NCI-H146 treated with DMSO at 0.1 percent for 48 hours (cell line): ENCODE data around the gene HAPLN3.

Experiments used
- DNase-seq: peaks from one replicate; lab custom pipeline; 2025; ENCODE audit not compliant: unreplicated experiment; lab: John Stamatoyannopoulos, UW

The HAPLN3 gene

GRCh38 chr15:88912500-88912921 is 17.2 kb upstream of the HAPLN3 start:
- DNase-seq = no peak

GRCh38 chr15:88911766-88912118 is 16.4 kb upstream of the HAPLN3 start:
- DNase-seq = no peak

GRCh38 chr15:88909956-88910831 is 14.8 kb upstream of the HAPLN3 start:
- DNase-seq = no peak

GRCh38 chr15:88908697-88909621 is 13.6 kb upstream of the HAPLN3 start:
- DNase-seq = no peak

GRCh38 chr15:88908123-88908522 is 12.8 kb upstream of the HAPLN3 start:
- DNase-seq = no peak

- DNase-seq = no peak
Measured at GRCh38 chr15:88907111-88907510, 11.8 kb upstream of the HAPLN3 start.

GRCh38 chr15:88906551-88906950 is 11.2 kb upstream of the HAPLN3 start:
- no peak for DNase-seq

GRCh38 chr15:88906130-88906529 is 10.8 kb upstream of the HAPLN3 start:
- DNase-seq = no peak

GRCh38 chr15:88905576-88905975 is 10.2 kb upstream of the HAPLN3 start:
- DNase-seq = no peak

GRCh38 chr15:88904624-88905327 is 9.4 kb upstream of the HAPLN3 start:
- DNase-seq = no peak

- no peak for DNase-seq
Measured at GRCh38 chr15:88904257-88904623, 8.9 kb upstream of the HAPLN3 start.

GRCh38 chr15:88902846-88903245 is 7.5 kb upstream of the HAPLN3 start:
- DNase-seq = no peak

GRCh38 chr15:88902221-88902835 is 7.0 kb upstream of the HAPLN3 start:
- no peak for DNase-seq

GRCh38 chr15:88901508-88902220 is 6.3 kb upstream of the HAPLN3 start:
- no peak for DNase-seq

- DNase-seq = no peak
Measured at GRCh38 chr15:88900982-88901418, 5.7 kb upstream of the HAPLN3 start.

- no peak for DNase-seq
Measured at GRCh38 chr15:88900309-88900981, 5.1 kb upstream of the HAPLN3 start.

- no peak for DNase-seq
Measured at GRCh38 chr15:88899251-88899650, 3.9 kb upstream of the HAPLN3 start.

- DNase-seq = no peak
Measured at GRCh38 chr15:88898736-88899135, 3.4 kb upstream of the HAPLN3 start.

- DNase-seq = no peak
Measured at GRCh38 chr15:88897456-88898194, 2.3 kb upstream of the HAPLN3 start.
